Skeletal muscle tissue (tissue), 4 donors: ENCODE data around the gene EFNA5. TPM values are rescaled to one million over a fixed set of nuclear protein-coding genes. Genes with fewer than 3 reads are reported as not detected.
A peak's percentile ranks its signal among the peaks of the same experiment; 100 is the strongest.

Experiments used
- H3K27ac ChIP-seq: one replicate; pipeline ENCODE4 v1.7.0; 2013; ENCODE audit warnings: mild to moderate bottlenecking, low read depth, low read length, inconsistent platforms
- H3K27me3 ChIP-seq, 3 donors: one replicate each; pipeline ENCODE4 v1.7.0; 2013; ENCODE audit warnings: low read length in 3 of 3; ENCODE audit not compliant: control insufficient read depth in 3 of 3, insufficient read depth in 3 of 3
- H3K36me3 ChIP-seq, 3 donors: one replicate each; pipeline ENCODE4 v1.7.0; 2013; ENCODE audit warnings: low read length in 3 of 3; ENCODE audit not compliant: control insufficient read depth in 3 of 3, insufficient read depth in 3 of 3
- H3K4me1 ChIP-seq, 3 donors: one replicate each; pipeline ENCODE4 v1.7.0; 2013; ENCODE audit warnings: low read length in 3 of 3, mild to moderate bottlenecking in 3 of 3; ENCODE audit not compliant: control insufficient read depth in 3 of 3, insufficient read depth in 3 of 3
- H3K4me3 ChIP-seq, 3 donors: one replicate each; pipeline ENCODE4 v1.7.0; 2013; ENCODE audit warnings: low read length in 3 of 3
- H3K9ac ChIP-seq, 3 donors: one replicate each; pipeline ENCODE4 v1.7.0; 2013; ENCODE audit warnings: low read length in 3 of 3, mild to moderate bottlenecking in 3 of 3, moderate library complexity in 2 of 3, low read depth in 1 of 3
- H3K9me3 ChIP-seq, 3 donors: one replicate each; pipeline ENCODE4 v1.7.0; 2013; ENCODE audit warnings: low read length in 3 of 3; ENCODE audit not compliant: control insufficient read depth in 3 of 3
- total RNA-seq: library from RNA; depleted of rRNA; stranded (reverse); fragments of >200 nt; gene quantifications from one replicate; pipeline ENCODE4 v1.2.3, GENCODE V29; 2014
- donor health status: Osteomylitis.

EFNA5 gene
- total RNA-seq = 8.4 TPM

DNA sequence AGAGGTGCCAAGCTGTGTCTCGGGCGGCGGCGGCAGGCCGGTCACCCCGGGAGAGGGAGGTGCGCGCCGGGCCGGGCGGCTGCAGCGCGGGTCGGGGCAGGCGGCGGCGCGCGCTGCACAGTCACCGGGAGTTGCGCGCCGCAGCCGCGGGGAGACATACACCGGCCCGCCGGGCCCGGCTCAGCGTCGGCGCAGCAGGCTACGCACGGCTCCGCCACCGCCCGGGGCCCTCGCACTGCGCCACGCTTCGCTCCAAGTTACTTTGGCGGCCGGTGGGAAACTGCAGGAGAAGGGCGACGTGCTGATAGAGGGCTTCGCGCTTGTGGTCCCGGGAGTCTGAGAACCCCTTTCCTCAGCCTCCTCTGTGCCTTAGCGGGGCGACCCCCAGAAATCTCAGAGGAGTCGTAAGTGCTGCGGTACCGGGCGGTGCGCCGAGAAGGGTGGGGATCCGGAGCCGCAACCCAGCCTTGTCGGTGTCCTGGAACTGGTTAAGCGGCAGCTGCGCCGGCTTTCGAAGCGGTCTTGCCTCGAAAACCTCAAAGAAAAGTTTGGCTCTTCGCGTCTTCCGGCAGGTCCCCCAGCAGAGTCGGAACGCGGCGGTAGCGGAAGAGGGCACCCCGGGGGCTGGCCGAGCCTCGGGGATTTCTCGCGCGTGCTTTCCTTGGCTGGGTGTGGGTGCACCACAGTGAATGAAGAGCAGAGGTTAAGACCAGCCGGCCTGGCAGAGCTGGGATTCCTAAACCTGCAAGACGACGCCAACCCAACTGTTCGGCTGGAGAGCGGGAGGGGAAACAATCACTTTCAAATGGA, at the start of gene EFNA5:
EFNA5 (minus strand) TSS at position 6 of the 810 bp plus-strand sequence.
- peak within 1 kb of the TSS; percentile 71 to 83 (median 77) for H3K4me3 ChIP-seq
- H3K4me1 ChIP-seq = peaks cover 21 to 33% (median 31%) of the 10 kb centered on the region in 3 donors
- H3K27me3 ChIP-seq = peaks cover 15 to 32% (median 15%) of the 10 kb centered on the region in 3 donors
- H3K27ac ChIP-seq = no peak within 1 kb of the TSS
- H3K9ac ChIP-seq = peak within 1 kb of the TSS; percentile 43 to 78 (median 68)
- H3K36me3 ChIP-seq = no peaks in the 10 kb centered on the region
- H3K9me3 ChIP-seq = no peaks in the 10 kb centered on the region

- Histone ChIP-seq H3K9ac (no peak overlapping the region), H3K36me3 (no peaks in the 10 kb centered on the region), H3K9me3 (peaks cover 0 to 3% (median 0%) of the 10 kb centered on the region in 3 donors), H3K4me1 (no peaks in the 10 kb centered on the region), H3K4me3 (no peak overlapping the region), H3K27ac (no peak overlapping the region), H3K27me3 (no peaks in the 10 kb centered on the region)
These were observed 48.4 kb upstream of the EFNA5 start for GRCh38 chr5:107719034-107719606.

DNA sequence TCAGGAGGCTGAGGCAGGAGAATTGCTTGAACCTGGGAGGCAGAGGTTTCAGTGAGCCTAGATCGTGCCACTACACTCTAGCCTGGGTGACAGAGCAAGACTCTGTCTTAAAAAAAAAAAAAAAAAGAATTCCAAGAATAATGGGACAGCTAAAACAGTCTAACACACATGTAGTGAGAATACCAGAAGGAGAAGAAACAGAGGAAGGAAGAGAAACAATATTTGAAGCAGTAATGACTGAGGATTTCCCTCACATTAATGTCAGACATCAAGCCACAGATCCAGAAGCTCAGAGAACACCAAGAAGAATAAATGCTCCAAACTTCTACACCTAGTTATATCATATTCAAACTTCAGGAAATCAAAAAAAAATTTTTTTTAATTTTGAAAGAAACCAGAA, 47.1 kb upstream of the EFNA5 start:
- no peaks in the 10 kb centered on the region for H3K27me3 ChIP-seq
- H3K9me3 ChIP-seq = peaks cover 0 to 3% (median 0%) of the 10 kb centered on the region in 3 donors

DNA sequence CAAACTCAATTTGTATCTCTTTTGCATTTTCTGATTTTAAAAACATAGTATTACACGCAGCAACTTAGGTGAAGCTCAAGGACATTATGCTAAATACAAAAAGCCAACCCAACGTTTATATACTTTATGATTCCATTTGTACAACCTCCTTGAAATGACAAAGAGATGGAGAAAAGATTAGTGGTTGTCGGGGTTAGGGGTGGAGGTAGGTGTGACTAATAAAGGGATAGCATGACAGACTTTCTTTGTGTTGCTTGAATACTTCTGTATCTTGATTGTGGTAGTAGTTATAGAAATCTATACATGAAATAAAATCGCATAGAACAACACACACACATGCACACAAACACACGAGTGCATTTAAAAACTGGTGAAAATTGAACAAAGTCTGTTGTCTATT, 42.5 kb upstream of the EFNA5 start:
- H3K9me3 ChIP-seq = peaks cover 0 to under 1% (median 0%) of the 10 kb centered on the region in 3 donors
- no peaks in the 10 kb centered on the region for H3K36me3 ChIP-seq
- H3K4me3 ChIP-seq = no peak overlapping the region
- H3K27ac ChIP-seq = no peak overlapping the region
- H3K27me3 ChIP-seq = no peaks in the 10 kb centered on the region
- H3K9ac ChIP-seq = no peak overlapping the region
- H3K4me1 ChIP-seq = no peaks in the 10 kb centered on the region

More for the DNA sequence above, 47.1 kb upstream of the EFNA5 start:
- Histone ChIP-seq H3K27ac (no peak overlapping the region), H3K4me1 (no peaks in the 10 kb centered on the region), H3K36me3 (no peaks in the 10 kb centered on the region), H3K9ac (no peak overlapping the region), H3K4me3 (no peak overlapping the region)

GRCh38 chr5:107712359-107712870, 41.7 kb upstream of the EFNA5 start:
- no peaks in the 10 kb centered on the region for H3K27me3 ChIP-seq
- H3K36me3 ChIP-seq = no peaks in the 10 kb centered on the region
- H3K9ac ChIP-seq = no peak overlapping the region
- H3K27ac ChIP-seq = no peak overlapping the region
- no peaks in the 10 kb centered on the region for H3K4me1 ChIP-seq
- H3K4me3 ChIP-seq = no peak overlapping the region
- peaks cover 2 to 3% (median 3%) of the 10 kb centered on the region in 3 donors for H3K9me3 ChIP-seq

GRCh38 chr5:107705402-107706014, 34.8 kb upstream of the EFNA5 start:
- no peaks in the 10 kb centered on the region for H3K36me3 ChIP-seq
- peak overlapping the region in 2 of 3 donors; percentile 25 to 28 for H3K4me3 ChIP-seq
- no peak overlapping the region for H3K27ac ChIP-seq
- no peak overlapping the region for H3K9ac ChIP-seq
- no peaks in the 10 kb centered on the region for H3K4me1 ChIP-seq
- H3K27me3 ChIP-seq = peaks cover 0 to 2% (median 0%) of the 10 kb centered on the region in 3 donors
- H3K9me3 ChIP-seq = peaks cover 2 to 6% (median 3%) of the 10 kb centered on the region in 3 donors

- H3K27me3 ChIP-seq = peaks cover 0 to 2% (median 0%) of the 10 kb centered on the region in 3 donors
These were observed 34.1 kb upstream of the EFNA5 start for GRCh38 chr5:107704681-107705401.

DNA sequence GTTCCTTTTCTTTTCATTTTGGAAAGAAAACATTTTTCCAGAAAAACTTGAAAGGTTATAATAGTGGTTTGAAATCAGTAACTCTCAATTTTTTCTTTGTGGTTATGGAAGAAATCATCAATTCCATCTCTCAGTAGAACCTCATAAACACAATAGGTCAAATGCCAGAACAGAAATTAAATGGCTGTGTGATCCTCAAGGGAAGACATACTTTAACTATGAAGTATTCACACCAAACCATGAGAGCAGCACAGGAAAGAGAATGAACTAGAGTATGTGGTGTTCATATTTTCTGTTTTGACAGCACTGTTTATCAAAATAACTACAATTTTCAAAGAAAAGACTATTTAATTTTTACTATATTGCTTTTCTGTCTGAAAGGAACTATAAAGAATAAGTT, 29.7 kb upstream of the EFNA5 start:
- H3K4me3 ChIP-seq = no peak overlapping the region
- H3K27me3 ChIP-seq = peaks cover 0 to 2% (median 0%) of the 10 kb centered on the region in 3 donors
- no peak overlapping the region for H3K9ac ChIP-seq
- no peaks in the 10 kb centered on the region for H3K9me3 ChIP-seq
- no peaks in the 10 kb centered on the region for H3K36me3 ChIP-seq
- no peak overlapping the region for H3K27ac ChIP-seq
- H3K4me1 ChIP-seq = no peaks in the 10 kb centered on the region

More at GRCh38 chr5:107704681-107705401, 34.1 kb upstream of the EFNA5 start:
- no peaks in the 10 kb centered on the region for H3K36me3 ChIP-seq
- H3K4me3 ChIP-seq = peak overlapping the region in 2 of 3 donors; percentile 25 to 28
- H3K27ac ChIP-seq = no peak overlapping the region
- no peaks in the 10 kb centered on the region for H3K4me1 ChIP-seq
- no peak overlapping the region for H3K9ac ChIP-seq
- H3K9me3 ChIP-seq = peaks cover 2 to 6% (median 3%) of the 10 kb centered on the region in 3 donors

DNA sequence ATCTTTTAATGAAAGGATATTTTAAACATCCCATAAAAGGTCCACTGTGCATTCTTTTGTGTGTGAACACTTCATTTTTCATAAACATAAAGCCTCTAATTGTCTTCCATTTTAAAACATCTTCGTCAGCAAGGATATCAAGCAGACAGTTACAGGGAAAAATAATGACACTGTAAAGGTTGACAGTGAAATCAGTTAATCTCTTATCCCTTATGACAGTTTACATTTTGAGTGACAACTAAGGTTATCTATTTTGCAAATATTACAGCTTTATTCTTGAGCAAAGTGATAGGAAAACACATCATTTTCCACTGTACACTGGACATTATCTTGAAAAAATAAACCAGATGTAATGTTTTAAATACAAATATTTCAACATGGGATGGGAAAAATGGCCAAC, 28.7 kb upstream of the EFNA5 start:
- no peaks in the 10 kb centered on the region for H3K9me3 ChIP-seq
- H3K4me3 ChIP-seq = no peak overlapping the region
- no peaks in the 10 kb centered on the region for H3K4me1 ChIP-seq

More for the DNA sequence above, 28.7 kb upstream of the EFNA5 start:
- peaks cover 0 to 2% (median 0%) of the 10 kb centered on the region in 3 donors for H3K27me3 ChIP-seq
- H3K27ac ChIP-seq = no peak overlapping the region
- H3K9ac ChIP-seq = no peak overlapping the region
- no peaks in the 10 kb centered on the region for H3K36me3 ChIP-seq
